Psoas muscle (tissue), 8 donors: Measurements from ENCODE around the gene KIAA1755. TPM values are rescaled to one million over a fixed set of nuclear protein-coding genes. Genes with fewer than 3 reads are reported as not detected.

ENCODE experiments used
- ATAC-seq, 4 donors: fragments of 200-7000 bp; cut with Tn5 transposase; one replicate each; pipeline ENCODE4 v1.9.1; 2020; ENCODE audit warnings: moderate library complexity in 3 of 4, mild to moderate bottlenecking in 2 of 4
- DNase-seq, 2 donors: peaks; one replicate each; pipeline ENCODE4 v3.0.0-alpha.2; 2020
- H3K27ac ChIP-seq: fragments of 200-600 bp; one replicate; pipeline ENCODE4 v1.8.0; 2022
- H3K27me3 ChIP-seq, 3 donors: fragments of 200-600 bp in 1 of 3; one replicate each; pipeline versions ENCODE4 v1.6.1 to v1.8.0; 2013 to 2022; ENCODE audit warnings: low read length in 2 of 3, mild to moderate bottlenecking in 2 of 3, moderate library complexity in 1 of 3; ENCODE audit not compliant: insufficient read depth in 3 of 3
- H3K36me3 ChIP-seq, 2 donors: fragments of 200-600 bp in 1 of 2; one replicate each; pipeline versions ENCODE4 v1.6.1 to v1.8.0; 2013 to 2022; ENCODE audit warnings: low read depth in 1 of 2, mild to moderate bottlenecking in 1 of 2, moderate library complexity in 1 of 2; ENCODE audit not compliant: insufficient read depth in 1 of 2
- H3K4me1 ChIP-seq: fragments of 200-600 bp; one replicate; pipeline ENCODE4 v1.8.0; 2022
- H3K4me3 ChIP-seq: fragments of 200-600 bp; one replicate; pipeline ENCODE4 v1.8.0; 2022; ENCODE audit warnings: mild to moderate bottlenecking
- H3K9me3 ChIP-seq: fragments of 200-600 bp; one replicate; pipeline ENCODE4 v1.8.0; 2022
- WGBS, 3 donors: extraction: QIAGEN DNeasy Blood & Tissue Kit; methylation state at CpG; one replicate each; pipeline versions ENCODE4 v1.1.6 to v1.1.7; 2013; 5-methylcytosine and 5-hydroxymethylcytosine counted together
- intact Hi-C, 2 donors: fragments of 100-400 bp; cut with DNase I; formaldehyde crosslinking; loops; one replicate each; pipeline versions ENCODE4 v1.11.0 to v1.14.2; 2022
- polyA plus RNA-seq, 3 donors: library from polyadenylated mRNA; stranded (reverse); fragments of 200-250 nt; gene quantifications; one replicate each; pipeline ENCODE4 v1.2.3, GENCODE V29; 2013
- total RNA-seq, 4 donors: library from RNA; stranded (reverse); fragmentation: NEBNext Ultra II Directional in 2 of 4; extraction: Animal tissue kit (Norgen Biotek cat#: 25700) in 2 of 4; gene quantifications; one replicate each; pipeline versions ENCODE4 v1.2.1 to v1.2.4, GENCODE V29; 2021 to 2023
- TF ChIP-seq, protein P1 (sequence below): fragments of 200-600 bp; IDR thresholded peaks from one replicate; pipeline ENCODE4 v1.8.0; 2022; ENCODE audit warnings: antibody characterized with exemption
- donor health status: healthy with polysubstance abuse.
- donor health status: DM: no; HTN: no; CAD: no; lungs with moderate emphysema.
- donor health status: Bipolar disorder and iron deficiency.
- donor health status: healthy.
- donor health status: DM: yes; HTN: yes; CAD: no.
- donor health status: DM: no; HTN: no; CAD: no.
- donor health status: DM: no; HTN: no; CAD: no.
- donor health status: DM: yes; HTN: yes; CAD: no.

The KIAA1755 gene
- total and polyA plus RNA-seq, 7 donors: 0.16 to 2.4 (median 0.29) TPM

DNA sequence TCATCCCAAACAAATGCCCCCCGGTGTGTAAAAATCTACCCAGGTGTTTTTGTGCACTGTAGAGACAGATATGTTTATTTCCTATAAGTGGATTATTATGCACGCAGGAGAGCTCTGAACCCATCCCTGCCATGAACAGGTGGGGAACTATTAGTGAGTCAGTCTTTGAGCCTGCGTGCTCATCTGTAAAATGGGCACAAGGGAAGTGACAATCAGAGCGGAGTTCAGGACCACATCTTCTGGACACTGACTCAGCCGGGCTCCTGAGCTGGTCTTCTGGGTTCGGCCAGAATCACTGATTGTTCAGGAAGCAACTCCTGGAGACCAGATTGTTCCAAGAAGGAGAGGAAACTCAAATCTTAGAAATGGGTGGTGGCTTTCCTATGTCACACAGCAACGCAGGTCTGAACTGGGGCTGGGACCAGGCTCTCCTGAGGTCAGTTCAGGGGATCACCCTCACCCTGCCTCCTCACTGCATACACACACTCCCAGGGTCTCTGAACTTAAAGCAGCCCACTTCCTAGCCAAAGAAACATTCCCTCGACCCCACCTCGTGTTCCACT lies 68.1 kb downstream of the KIAA1755 start:
- Histone ChIP-seq H3K27me3 (peaks cover 0 to 7% (median 0%) of the 10 kb centered on the region in 3 donors), H3K27ac (no peak overlapping the region), H3K4me1 (no peaks in the 10 kb centered on the region), H3K36me3 (no peaks in the 10 kb centered on the region), H3K9me3 (no peaks in the 10 kb centered on the region), H3K4me3 (no peak overlapping the region)
- intact Hi-C loops: no loop called here
- DNase-seq: no peak
- TF ChIP-seq, protein P1, sequence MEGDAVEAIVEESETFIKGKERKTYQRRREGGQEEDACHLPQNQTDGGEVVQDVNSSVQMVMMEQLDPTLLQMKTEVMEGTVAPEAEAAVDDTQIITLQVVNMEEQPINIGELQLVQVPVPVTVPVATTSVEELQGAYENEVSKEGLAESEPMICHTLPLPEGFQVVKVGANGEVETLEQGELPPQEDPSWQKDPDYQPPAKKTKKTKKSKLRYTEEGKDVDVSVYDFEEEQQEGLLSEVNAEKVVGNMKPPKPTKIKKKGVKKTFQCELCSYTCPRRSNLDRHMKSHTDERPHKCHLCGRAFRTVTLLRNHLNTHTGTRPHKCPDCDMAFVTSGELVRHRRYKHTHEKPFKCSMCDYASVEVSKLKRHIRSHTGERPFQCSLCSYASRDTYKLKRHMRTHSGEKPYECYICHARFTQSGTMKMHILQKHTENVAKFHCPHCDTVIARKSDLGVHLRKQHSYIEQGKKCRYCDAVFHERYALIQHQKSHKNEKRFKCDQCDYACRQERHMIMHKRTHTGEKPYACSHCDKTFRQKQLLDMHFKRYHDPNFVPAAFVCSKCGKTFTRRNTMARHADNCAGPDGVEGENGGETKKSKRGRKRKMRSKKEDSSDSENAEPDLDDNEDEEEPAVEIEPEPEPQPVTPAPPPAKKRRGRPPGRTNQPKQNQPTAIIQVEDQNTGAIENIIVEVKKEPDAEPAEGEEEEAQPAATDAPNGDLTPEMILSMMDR: no peak
- ATAC-seq: no peak
- 79 to 85% (median 82%) methylated on average over 9 of the region's 9 CpGs for WGBS, 3 donors

DNA sequence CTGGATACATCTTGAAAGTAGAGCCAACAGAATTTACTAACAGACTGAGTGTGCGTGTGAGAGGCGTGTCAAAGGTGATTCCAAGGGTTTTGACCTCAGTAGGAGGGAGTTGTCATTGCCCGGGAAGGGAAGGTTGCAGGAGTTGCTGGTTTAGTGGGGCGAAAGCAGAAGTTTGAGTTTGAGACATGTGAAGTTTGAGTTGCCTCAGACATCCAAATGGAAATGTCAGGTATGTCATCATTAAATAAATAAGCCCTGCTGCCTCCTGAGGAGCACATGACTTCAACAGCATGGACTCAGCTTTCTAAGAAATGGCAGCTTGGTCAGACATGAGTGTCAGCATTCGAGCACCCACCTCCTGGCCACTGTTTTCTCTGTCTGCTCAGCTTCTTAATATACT lies 68.9 kb downstream of the KIAA1755 start:
- Histone ChIP-seq H3K4me3 (no peak overlapping the region), H3K27me3 (peaks cover 0 to 7% (median 0%) of the 10 kb centered on the region in 3 donors), H3K9me3 (no peaks in the 10 kb centered on the region), H3K36me3 (no peaks in the 10 kb centered on the region), H3K4me1 (no peaks in the 10 kb centered on the region), H3K27ac (no peak overlapping the region)
- no peak for ATAC-seq
- TF ChIP-seq, protein P1: no peak
- intact Hi-C loops: no loop called here
- WGBS, 3 donors: 80 to 88% (median 81%) methylated on average over 5 of the region's 5 CpGs
- no peak for DNase-seq

DNA sequence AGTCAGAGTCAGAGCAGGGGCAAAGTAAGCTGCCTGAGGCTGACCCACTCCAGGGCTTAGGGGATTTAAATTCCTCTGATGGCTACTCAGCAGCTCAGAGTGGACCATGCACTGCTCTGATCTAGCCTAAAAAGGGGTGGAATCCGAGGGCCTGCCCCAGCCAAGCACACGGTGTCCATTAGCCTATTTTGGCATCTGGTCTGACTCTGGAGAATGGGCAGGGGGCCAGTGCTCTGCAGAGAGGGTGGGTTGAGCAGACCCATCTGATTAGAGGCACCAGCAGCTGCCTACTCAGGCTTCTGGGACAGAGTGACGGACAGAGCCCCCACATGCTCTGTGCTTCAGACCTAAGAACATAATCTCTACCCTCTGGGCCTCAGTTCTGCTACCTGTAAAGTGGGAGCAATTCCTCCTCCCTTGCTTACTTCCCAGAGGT lies 69.6 kb downstream of the KIAA1755 start:
- Histone ChIP-seq H3K27ac (no peak overlapping the region), H3K4me1 (no peaks in the 10 kb centered on the region), H3K27me3 (peaks cover 0 to 4% (median 0%) of the 10 kb centered on the region in 3 donors), H3K36me3 (no peaks in the 10 kb centered on the region), H3K4me3 (no peak overlapping the region), H3K9me3 (no peaks in the 10 kb centered on the region)
- peak; percentile 36 to 89 (median 64) for ATAC-seq
- 39 to 51% (median 44%) methylated on average over 3 of the region's 3 CpGs for WGBS, 3 donors
- TF ChIP-seq, protein P1: no peak
- intact Hi-C loops: no loop called here
- no peak for DNase-seq

DNA sequence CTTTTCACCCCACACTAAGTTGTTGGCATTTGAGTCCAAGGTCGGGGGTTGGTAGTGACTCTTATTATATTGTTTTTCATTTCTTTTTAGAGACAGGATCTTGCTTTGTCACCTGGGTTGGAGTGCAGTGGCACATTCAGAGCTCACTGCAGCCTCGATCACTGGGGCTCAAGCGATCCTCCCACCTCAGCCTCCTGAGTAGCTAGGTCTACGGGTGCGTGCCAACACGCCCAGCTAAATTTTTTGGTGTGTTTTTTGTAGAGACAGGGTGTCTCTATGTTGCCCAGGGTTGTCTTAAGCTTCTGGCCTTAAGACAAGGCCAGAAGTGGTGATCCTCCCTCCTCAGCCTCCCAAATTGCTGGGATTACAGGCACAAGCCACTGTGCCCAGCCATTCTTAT lies 70.4 kb downstream of the KIAA1755 start:
- ATAC-seq: no peak
- 90 to 96% (median 95%) methylated on average over 6 of the region's 6 CpGs for WGBS, 3 donors
- no peak for DNase-seq
- Histone ChIP-seq H3K36me3 (no peaks in the 10 kb centered on the region), H3K4me1 (no peaks in the 10 kb centered on the region), H3K27me3 (no peaks in the 10 kb centered on the region), H3K9me3 (no peaks in the 10 kb centered on the region), H3K4me3 (no peak overlapping the region), H3K27ac (no peak overlapping the region)
- intact Hi-C loops: no loop called here
- TF ChIP-seq, protein P1: no peak

DNA sequence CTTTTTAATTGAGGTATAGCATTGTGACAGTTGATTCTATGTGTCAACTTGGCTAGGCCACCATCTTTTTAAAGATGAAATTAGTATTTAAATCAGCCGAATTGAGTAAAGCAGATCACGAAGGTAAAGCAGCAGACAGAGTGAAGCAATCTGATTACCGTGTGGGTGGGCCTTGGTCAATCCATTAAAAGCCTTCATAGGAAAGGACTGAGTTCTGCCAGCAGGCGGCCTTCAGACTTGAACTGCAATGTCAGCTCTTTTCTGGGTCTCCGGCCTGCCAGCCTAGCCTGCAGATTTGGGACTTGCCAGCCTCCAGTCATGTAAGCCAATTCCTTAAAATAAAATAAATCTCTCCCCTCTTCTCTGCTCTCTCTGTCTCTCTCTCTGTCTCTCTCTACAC lies 73.0 kb downstream of the KIAA1755 start:
- Histone ChIP-seq H3K4me1 (no peaks in the 10 kb centered on the region), H3K4me3 (no peak overlapping the region), H3K9me3 (no peaks in the 10 kb centered on the region), H3K27me3 (no peaks in the 10 kb centered on the region), H3K36me3 (no peaks in the 10 kb centered on the region), H3K27ac (no peak overlapping the region)
- ATAC-seq: peak in 1 of 4 donors; percentile 43
- 42 to 75% (median 46%) methylated on average over 5 of the region's 5 CpGs for WGBS, 3 donors
- intact Hi-C loops: no loop called here
- TF ChIP-seq, protein P1: no peak
- DNase-seq: no peak
